Cardiac fibroblast (primary cell): ENCODE results near the gene PROM1.

Experiments
- DNase-seq, 2 donors: peaks; one replicate each; pipeline versions ENCODE4 v3.0.0 to v3.0.0-alpha.2; 2010; ENCODE audit warnings: low read depth in 2 of 2
- H3K4me3 ChIP-seq, 2 donors: replicated peaks in 1 of 2; 1 replicate in 1 of 2; 2 replicates in 1 of 2; pipeline ENCODE4 v1.5.1; 2011; ENCODE audit warnings: low read depth in 2 of 2, low read length in 2 of 2, mild to moderate bottlenecking in 2 of 2, moderate library complexity in 1 of 2
- CTCF ChIP-seq: IDR thresholded peaks from one replicate; pipeline ENCODE4 v1.5.1; 2011; ENCODE audit warnings: low read depth, mild to moderate bottlenecking, low read length, inconsistent platforms

The PROM1 gene

DNA sequence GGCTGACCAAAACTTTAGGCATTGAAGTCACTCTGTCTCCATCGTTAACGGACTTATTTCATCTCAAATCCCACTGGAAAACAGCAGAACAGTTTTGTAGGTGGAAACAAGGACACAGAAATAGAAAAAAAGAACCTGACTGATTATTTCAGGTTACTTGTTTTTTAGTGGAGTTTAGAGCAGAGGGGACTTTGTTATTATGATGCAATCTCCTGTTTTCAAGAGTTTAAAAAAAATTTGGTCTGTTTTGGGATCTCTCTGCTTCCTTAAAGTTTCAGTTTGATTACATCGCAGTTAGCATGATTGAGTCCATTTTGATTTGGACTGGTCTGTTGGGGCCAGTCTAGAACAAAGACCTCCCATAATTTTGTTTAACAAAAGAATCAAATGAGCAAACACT, 13.6 kb downstream of the PROM1 start:
- DNase-seq, result no peak
- no peak overlapping the region for H3K4me3 ChIP-seq
- no peak for TF ChIP-seq CTCF

DNA sequence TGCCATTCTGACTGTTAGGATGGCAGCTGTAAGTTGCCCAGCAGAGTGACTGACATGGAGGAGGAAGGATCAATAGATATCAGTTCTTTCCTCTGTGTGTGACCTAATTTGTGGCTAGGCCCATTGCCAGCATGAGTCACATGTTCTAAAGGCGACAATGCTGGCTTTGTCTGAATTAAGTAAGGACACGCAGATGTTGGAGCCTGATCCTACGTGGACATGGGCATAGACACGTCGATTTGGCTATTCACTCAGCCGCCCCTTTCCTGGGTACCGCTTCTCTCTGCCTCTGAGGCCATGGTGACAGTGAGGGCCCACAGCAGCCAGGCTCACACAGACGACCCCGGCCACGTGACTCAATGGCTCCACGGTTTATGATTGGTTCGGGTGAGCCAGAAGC, 16.3 kb downstream of the PROM1 start:
- no peak for TF ChIP-seq CTCF
- DNase-seq, result peak in 1 of 2 donors; percentile 8
- no peak overlapping the region for H3K4me3 ChIP-seq

- no peak for TF ChIP-seq CTCF
- DNase-seq, result no peak
- H3K4me3 ChIP-seq, result no peak overlapping the region
These were observed 17.2 kb downstream of the PROM1 start for GRCh38 chr4:16066586-16067128.

DNA sequence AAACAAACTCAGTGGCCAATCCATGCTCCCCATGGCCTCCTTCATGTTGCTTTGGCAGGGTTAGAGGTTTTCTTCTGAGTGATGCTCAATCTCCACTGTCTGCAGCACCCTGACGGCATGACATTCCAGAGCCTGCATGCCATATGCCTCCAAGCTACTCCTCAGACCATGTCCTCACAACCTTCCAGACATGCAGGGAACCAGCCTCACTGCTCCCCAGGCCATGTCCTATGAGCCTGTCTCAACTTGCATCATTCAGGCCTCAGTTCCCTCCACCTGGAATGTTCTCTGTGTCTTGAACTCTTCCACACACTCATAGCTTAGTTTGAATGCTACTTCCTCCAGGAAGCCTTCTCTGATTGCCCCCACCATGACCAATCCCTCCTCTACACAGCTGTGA, 18.8 kb downstream of the PROM1 start:
- H3K4me3 ChIP-seq, result no peak overlapping the region
- no peak for TF ChIP-seq CTCF
- no peak for DNase-seq

- no peak for TF ChIP-seq CTCF
- no peak for DNase-seq
- H3K4me3 ChIP-seq, result no peak overlapping the region
These were observed 21.2 kb downstream of the PROM1 start for GRCh38 chr4:16062601-16063000.

- no peak for DNase-seq
- TF ChIP-seq CTCF, result no peak
- H3K4me3 ChIP-seq, result no peak overlapping the region
These were observed 27.0 kb downstream of the PROM1 start for GRCh38 chr4:16056681-16057385.

DNA sequence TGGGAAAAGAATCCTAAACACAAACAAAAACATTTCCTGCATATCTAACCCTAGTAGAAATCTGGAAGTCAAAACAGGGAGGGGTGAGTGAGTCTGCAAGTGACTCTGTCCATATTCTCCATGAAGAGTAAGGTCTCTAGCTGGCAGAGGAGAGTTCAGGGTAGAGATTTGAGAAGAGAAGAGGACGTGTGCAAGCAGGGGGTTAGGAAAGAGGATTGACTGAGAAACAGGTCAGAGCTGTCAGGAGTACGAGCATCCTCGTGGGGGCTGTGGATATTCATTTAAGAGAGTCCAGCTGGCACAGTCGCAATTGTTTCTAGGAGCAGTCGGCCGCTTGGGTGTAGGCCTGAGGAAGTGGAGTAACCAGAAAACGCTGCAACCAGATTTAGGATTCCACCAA, 27.9 kb downstream of the PROM1 start:
- DNase-seq, result no peak
- H3K4me3 ChIP-seq, result no peak overlapping the region
- TF ChIP-seq CTCF, result no peak
